GM10266 (cell line): ENCODE measurements around the gene SLC25A12.

Experiments used
- DNase-seq: peaks from one replicate; pipeline ENCODE4 v3.0.0; 2012; ENCODE audit errors: extremely low spot score
- TF ChIP-seq, protein P1 (sequence below): IDR thresholded peaks from 2 replicates; pipeline ENCODE4 v1.5.1; 2012; ENCODE audit warnings: mild to moderate bottlenecking, low read depth; ENCODE audit not compliant: control insufficient read depth, insufficient read depth; ENCODE audit errors: missing control alignments

SLC25A12 gene

DNA sequence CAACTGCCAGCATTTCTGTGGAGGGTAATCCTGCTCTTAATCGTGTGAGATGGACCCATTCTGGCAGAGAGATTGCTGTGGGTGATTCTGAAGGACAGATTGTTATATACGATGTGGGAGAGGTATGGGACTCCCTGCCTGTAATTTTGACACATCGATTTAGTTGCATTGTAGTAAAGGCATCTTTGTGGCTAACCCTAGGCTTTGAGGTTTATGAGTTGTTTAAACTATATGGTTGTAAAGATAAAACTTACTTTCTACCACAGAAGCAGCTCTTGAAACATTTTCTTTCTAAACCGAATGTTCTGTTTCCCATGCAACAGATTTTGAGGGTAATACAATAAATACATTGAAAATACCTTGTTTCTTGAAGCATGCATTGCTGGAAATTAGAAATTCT is 148.2 kb downstream of the SLC25A12 start:
- DNase-seq, result no peak
- TF ChIP-seq, protein P1, sequence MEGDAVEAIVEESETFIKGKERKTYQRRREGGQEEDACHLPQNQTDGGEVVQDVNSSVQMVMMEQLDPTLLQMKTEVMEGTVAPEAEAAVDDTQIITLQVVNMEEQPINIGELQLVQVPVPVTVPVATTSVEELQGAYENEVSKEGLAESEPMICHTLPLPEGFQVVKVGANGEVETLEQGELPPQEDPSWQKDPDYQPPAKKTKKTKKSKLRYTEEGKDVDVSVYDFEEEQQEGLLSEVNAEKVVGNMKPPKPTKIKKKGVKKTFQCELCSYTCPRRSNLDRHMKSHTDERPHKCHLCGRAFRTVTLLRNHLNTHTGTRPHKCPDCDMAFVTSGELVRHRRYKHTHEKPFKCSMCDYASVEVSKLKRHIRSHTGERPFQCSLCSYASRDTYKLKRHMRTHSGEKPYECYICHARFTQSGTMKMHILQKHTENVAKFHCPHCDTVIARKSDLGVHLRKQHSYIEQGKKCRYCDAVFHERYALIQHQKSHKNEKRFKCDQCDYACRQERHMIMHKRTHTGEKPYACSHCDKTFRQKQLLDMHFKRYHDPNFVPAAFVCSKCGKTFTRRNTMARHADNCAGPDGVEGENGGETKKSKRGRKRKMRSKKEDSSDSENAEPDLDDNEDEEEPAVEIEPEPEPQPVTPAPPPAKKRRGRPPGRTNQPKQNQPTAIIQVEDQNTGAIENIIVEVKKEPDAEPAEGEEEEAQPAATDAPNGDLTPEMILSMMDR, result no peak

DNA sequence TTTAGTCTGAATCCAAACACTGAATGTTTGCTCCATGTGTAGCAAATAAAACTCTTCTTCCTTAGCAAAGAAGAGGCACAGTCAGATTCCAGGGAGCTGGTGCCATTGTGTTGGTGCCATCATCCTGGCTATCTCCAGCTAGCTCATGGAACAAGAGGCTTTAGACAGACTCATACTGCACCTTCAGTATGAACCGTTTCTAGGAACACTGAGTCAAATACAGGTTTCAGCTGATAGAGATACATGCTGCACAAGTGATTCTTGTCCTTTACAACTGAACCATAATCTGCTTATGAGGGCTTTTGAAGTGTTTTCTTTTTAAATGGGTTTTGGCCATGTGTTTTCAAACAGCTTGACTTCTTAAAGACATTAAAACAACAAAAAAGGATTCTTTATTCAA is 148.9 kb downstream of the SLC25A12 start:
- DNase-seq, result no peak
- TF ChIP-seq, protein P1, result no peak

DNA sequence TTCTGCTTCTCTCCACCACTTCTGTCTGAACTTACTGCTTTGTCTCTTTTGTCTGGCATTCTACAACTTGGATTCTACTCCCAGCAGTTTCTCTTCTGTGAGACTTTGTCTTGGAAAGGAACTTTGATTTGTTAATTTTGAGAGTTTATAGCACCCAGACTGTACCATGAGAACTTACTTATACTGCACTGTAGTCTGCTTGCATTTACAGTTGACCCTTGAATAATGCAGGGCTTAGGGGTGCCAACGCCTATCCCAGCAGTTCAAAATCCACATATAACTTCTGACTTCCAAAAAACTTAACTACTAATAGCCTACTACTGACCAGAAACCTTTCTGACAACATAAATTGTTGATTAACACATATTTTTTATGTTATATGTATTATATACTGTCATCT is 151.3 kb downstream of the SLC25A12 start:
- TF ChIP-seq, protein P1, result no peak
- DNase-seq, result no peak

- no peak for DNase-seq
- TF ChIP-seq, protein P1, result no peak
These were observed 152.9 kb downstream of the SLC25A12 start for GRCh38 chr2:171741189-171741588.

GRCh38 chr2:171735991-171736710 is 157.9 kb downstream of the SLC25A12 start:
- TF ChIP-seq, protein P1, result no peak
- DNase-seq, result no peak
